H1 (cell line): ENCODE results near the gene FAM193B. TPM values are rescaled to one million over a fixed set of nuclear protein-coding genes. Genes with fewer than 3 reads are reported as not detected.

Source experiments
- CTCF ChIA-PET: fragments of 300-600 bp; sonication (Branson Sonifier 250); formaldehyde crosslinking; loops from one replicate; lab custom pipeline; 2021; ENCODE audit not compliant: partially characterized antibody; lab: Charles Lee
- POLR2A ChIA-PET: fragments of 300-600 bp; sonication (Branson Sonifier 250); formaldehyde crosslinking; loops from one replicate; lab custom pipeline; 2021; ENCODE audit warnings: inconsistent platforms; ENCODE audit not compliant: partially characterized antibody; lab: Charles Lee
- DNase-seq, 2 experiments: peaks; one replicate each; pipeline versions ENCODE4 v3.0.0 to v3.0.0-alpha.2; 2010 to 2022; ENCODE audit warnings: low spot score in 2 of 2, low read depth in 1 of 2, mixed read lengths in 1 of 2
- FAIRE-seq: peaks from 2 replicates; lab custom pipeline; 2011; peaks lifted over from hg19 to GRCh38; lab: Jason Lieb, UNC
- H2AFZ ChIP-seq: 2 replicates; pipeline ENCODE4 v1.8.1; 2012; ENCODE audit warnings: low read length, inconsistent platforms
- H2AK5ac ChIP-seq: 2 replicates; pipeline ENCODE4 v1.6.1; 2013; ENCODE audit warnings: low read depth, low read length
- H2BK120ac ChIP-seq: replicated peaks from 2 replicates; pipeline ENCODE3; 2013; ENCODE audit warnings: low read depth, low read length, inconsistent platforms
- H2BK12ac ChIP-seq: 2 replicates; pipeline ENCODE4 v1.6.1; 2013; ENCODE audit warnings: low read depth, low read length
- H2BK15ac ChIP-seq: 2 replicates; pipeline ENCODE4 v1.6.1; 2013; ENCODE audit warnings: low read length
- H2BK20ac ChIP-seq: 2 replicates; pipeline ENCODE4 v1.6.1; 2013; ENCODE audit warnings: low read length
- H2BK5ac ChIP-seq: 2 replicates; pipeline ENCODE4 v1.6.1; 2013; ENCODE audit warnings: low read depth, low read length
- H3K14ac ChIP-seq: 2 replicates; pipeline ENCODE4 v1.6.1; 2013; ENCODE audit warnings: inconsistent platforms; ENCODE audit not compliant: insufficient read length
- H3K18ac ChIP-seq: 2 replicates; pipeline ENCODE4 v1.6.1; 2013; ENCODE audit warnings: low read length; ENCODE audit errors: extremely low read depth
- H3K23ac ChIP-seq: 2 replicates; pipeline ENCODE4 v1.6.1; 2013; ENCODE audit warnings: inconsistent platforms; ENCODE audit not compliant: insufficient read length
- H3K23me2 ChIP-seq: 2 replicates; pipeline ENCODE4 v1.6.1; 2013; ENCODE audit warnings: low read depth, low read length
- H3K27ac ChIP-seq: 2 replicates; pipeline ENCODE4 v1.6.1; 2011; ENCODE audit warnings: low read depth, low read length, inconsistent platforms
- H3K27me3 ChIP-seq, 4 experiments: replicated peaks in 1 of 4; 1 replicate in 1 of 4; 2 replicates in 3 of 4; pipeline versions ENCODE4 v1.6.1 to v1.8.1; 2011 to 2013; ENCODE audit warnings: low read length in 3 of 4, mild to moderate bottlenecking in 3 of 4, inconsistent platforms in 2 of 4, mixed read lengths in 2 of 4, moderate library complexity in 1 of 4; ENCODE audit not compliant: control insufficient read depth in 3 of 4, insufficient read depth in 3 of 4; ENCODE audit errors: extremely low read depth in 1 of 4
- H3K36me3 ChIP-seq, 4 experiments: 2 replicates each; pipeline versions ENCODE4 v1.6.1 to v1.8.1; 2011 to 2013; ENCODE audit warnings: mild to moderate bottlenecking in 4 of 4, low read length in 3 of 4, moderate library complexity in 2 of 4, control low read depth in 1 of 4, inconsistent platforms in 1 of 4; ENCODE audit not compliant: insufficient read depth in 4 of 4, control insufficient read depth in 2 of 4
- H3K4ac ChIP-seq: replicated peaks from 2 replicates; pipeline ENCODE3; 2013; ENCODE audit warnings: low read length, low read depth, mixed read lengths, inconsistent platforms; ENCODE audit not compliant: insufficient read length
- H3K4me1 ChIP-seq, 4 experiments: replicated peaks in 1 of 4; 1 replicate in 1 of 4; 2 replicates in 3 of 4; pipeline versions ENCODE4 v1.6.1 to v1.8.1; 2011 to 2013; ENCODE audit warnings: low read length in 3 of 4, inconsistent platforms in 2 of 4, mixed read lengths in 1 of 4; ENCODE audit not compliant: insufficient read depth in 4 of 4, control insufficient read depth in 3 of 4
- H3K4me2 ChIP-seq, 2 experiments: 2 replicates each; pipeline versions ENCODE4 v1.6.1 to v1.8.1; 2011 to 2013; ENCODE audit warnings: low read depth in 2 of 2, low read length in 2 of 2, control low read depth in 1 of 2, inconsistent platforms in 1 of 2, mild to moderate bottlenecking in 1 of 2; ENCODE audit not compliant: insufficient read depth in 1 of 2
- H3K4me3 ChIP-seq, 4 experiments: fragments of 200-600, 300-600 bp in 1 of 4; sonication (generic), shearing (Covaris generic), sonication (Bioruptor Twin) in 1 of 4; 2 replicates each; pipeline versions ENCODE4 v1.5.1 to v1.8.1; 2011 to 2016; ENCODE audit warnings: low read length in 4 of 4, low read depth in 3 of 4, control low read depth in 2 of 4, inconsistent platforms in 2 of 4, mild to moderate bottlenecking in 2 of 4, mixed read lengths in 1 of 4, moderate library complexity in 1 of 4; ENCODE audit not compliant: insufficient read depth in 2 of 4; ENCODE audit errors: extremely low read depth in 1 of 4
- H3K56ac ChIP-seq: replicated peaks from 2 replicates; pipeline ENCODE3; 2013; ENCODE audit warnings: low read depth, mild to moderate bottlenecking, mixed read lengths, low read length, inconsistent platforms; ENCODE audit not compliant: insufficient read length
- H3K79me1 ChIP-seq: 2 replicates; pipeline ENCODE4 v1.6.1; 2013; ENCODE audit warnings: low read depth, low read length, control low read depth
- H3K79me2 ChIP-seq, 2 experiments: 2 replicates each; pipeline versions ENCODE4 v1.6.1 to v1.8.1; 2012 to 2013; ENCODE audit warnings: low read length in 2 of 2, mild to moderate bottlenecking in 2 of 2, inconsistent platforms in 1 of 2; ENCODE audit not compliant: insufficient read depth in 2 of 2, control insufficient read depth in 1 of 2
- H3K9ac ChIP-seq, 4 experiments: replicated peaks in 1 of 4; 1 replicate in 1 of 4; 2 replicates in 3 of 4; pipeline versions ENCODE4 v1.6.1 to v1.8.1; 2011 to 2013; ENCODE audit warnings: low read depth in 3 of 4, low read length in 3 of 4, control low read depth in 2 of 4, mild to moderate bottlenecking in 2 of 4, moderate library complexity in 2 of 4, inconsistent platforms in 1 of 4; ENCODE audit errors: extremely low read depth in 1 of 4
- H3K9me3 ChIP-seq, 2 experiments: 2 replicates each; pipeline versions ENCODE4 v1.6.1 to v1.8.1; 2012 to 2013; ENCODE audit warnings: mild to moderate bottlenecking in 2 of 2, moderate library complexity in 2 of 2, control low read depth in 1 of 2, inconsistent platforms in 1 of 2, low read depth in 1 of 2, low read length in 1 of 2, mixed read lengths in 1 of 2; ENCODE audit not compliant: insufficient read depth in 2 of 2
- H4K20me1 ChIP-seq, 2 experiments: replicated peaks in 1 of 2; 2 replicates each; pipeline versions ENCODE3 to v1.8.1; 2011 to 2013; ENCODE audit warnings: inconsistent platforms in 2 of 2, low read length in 2 of 2, mild to moderate bottlenecking in 1 of 2; ENCODE audit not compliant: insufficient read depth in 2 of 2, control insufficient read depth in 1 of 2
- H4K5ac ChIP-seq: 2 replicates; pipeline ENCODE4 v1.6.1; 2013; ENCODE audit warnings: low read length, low read depth, mixed read lengths, inconsistent platforms; ENCODE audit not compliant: insufficient read length
- H4K8ac ChIP-seq: 2 replicates; pipeline ENCODE4 v1.8.0; 2013; ENCODE audit warnings: mild to moderate bottlenecking, moderate library complexity, low read length, inconsistent platforms; ENCODE audit not compliant: insufficient read depth; ENCODE audit errors: extremely low read depth
- H4K91ac ChIP-seq: replicated peaks from 2 replicates; pipeline ENCODE3; 2013; ENCODE audit warnings: low read length, mixed read lengths, inconsistent platforms; ENCODE audit not compliant: insufficient read length
- SIN3A ChIP-seq, 2 experiments: IDR thresholded peaks in 1 of 2; conservative IDR thresholded peaks in 1 of 2; 2 replicates each; pipeline ENCODE4 v1.6.1; 2011 to 2012; ENCODE audit warnings: low read length in 2 of 2, improper control_type of control experiment in 1 of 2, low read depth in 1 of 2, mild to moderate bottlenecking in 1 of 2
- USF2 ChIP-seq: IDR thresholded peaks from 2 replicates; pipeline ENCODE4 v1.6.1; 2011; ENCODE audit warnings: low read length, improper control_type of control experiment
- WGBS, 2 experiments: shearing (Covaris generic) in 1 of 2; methylation state at CpG; one replicate each; pipeline versions ENCODE4 v1.1.6 to v1.1.7; 2013 to 2015; ENCODE audit warnings: low lambda C conversion rate in 2 of 2, mixed read lengths in 2 of 2, inconsistent platforms in 1 of 2, low coverage in 1 of 2, missing lambda C conversion rate in 1 of 2; ENCODE audit not compliant: insufficient replicate concordance in 2 of 2, insufficient coverage in 1 of 2, insufficient read length in 1 of 2; ENCODE audit errors: extremely low coverage in 1 of 2, missing lambda C conversion rate in 1 of 2; 5-methylcytosine and 5-hydroxymethylcytosine counted together
- polyA plus RNA-seq, 7 experiments: library from polyadenylated mRNA; depleted of rRNA in 3 of 7; stranded (reverse) in 5 of 7; unstranded in 2 of 7; fragments of >200 nt in 5 of 7; fragments of 200-250 nt in 2 of 7; gene quantifications; 1 replicate in 5 of 7; 2 replicates in 1 of 7; 4 replicates in 1 of 7; pipeline versions ENCODE4 v1.2.1 to v1.2.3, GENCODE V29; 2011 to 2013; ENCODE audit warnings: missing spikeins in 2 of 7, mixed read lengths in 2 of 7
- total RNA-seq: library from RNA; stranded (reverse); fragmentation: NEBNext Ultra II Directional; extraction: Animal tissue kit (Norgen Biotek cat#: 25700); gene quantifications from 2 replicates; pipeline ENCODE4 v1.2.1, GENCODE V29; 2021

FAM193B gene
- total and polyA plus RNA-seq, 2 of the 8 experiments (the other 6 are each of a cell fraction or from before 2014, with no cell fraction given), result 49.9 to 69.8 TPM

- WGBS, 2 experiments, result 91% methylated on average over 10 of the region's 10 CpGs; no CpG with 5 or more reads in 1 of the 2 experiments
- Histone ChIP-seq H4K5ac (no peak overlapping the region), H3K4me2 (no peak overlapping the region), H2BK120ac (no peak overlapping the region), H2BK15ac (no peak overlapping the region), H2BK5ac (no peak overlapping the region), H3K4me1 (0 out of 7 replicates have a peak, but pooled peaks cover 0 to 3% (median 0%) of the 10 kb centered on the region in 4 experiments), H2BK20ac (no peak overlapping the region), H3K56ac (no peak overlapping the region), H4K91ac (no peak overlapping the region), H3K79me2 (peaks cover 0 to 38% of the 10 kb centered on the region in 2 experiments; a peak in 3 of 4 replicates), H4K8ac (no peak overlapping the region), H2AFZ (no peak overlapping the region), H3K27me3 (no peaks in the 10 kb centered on the region), H3K23ac (no peak overlapping the region), H2BK12ac (no peak overlapping the region), H3K14ac (no peak overlapping the region), H3K18ac (no peak overlapping the region), H4K20me1 (peaks cover 3 to 19% of the 10 kb centered on the region in 2 experiments), H3K23me2 (no peaks in the 10 kb centered on the region), H3K9me3 (no peaks in the 10 kb centered on the region), H3K4me3 (no peak overlapping the region), H3K36me3 (peaks cover 5 to 45% (median 22%) of the 10 kb centered on the region in 4 experiments; a peak in 7 of 8 replicates), H3K9ac (no peak overlapping the region), H3K4ac (no peak overlapping the region), H3K79me1 (peaks cover 14% of the 10 kb centered on the region), H2AK5ac (no peak overlapping the region), H3K27ac (0 out of 2 replicates have a peak overlapping the region, but pooled peaks have one; percentile 11)
- DNase-seq (no peak), FAIRE-seq (no peak)
- TF ChIP-seq SIN3A (conservative IDR thresholded peaks at IDR 0.05 in 1 of 2, IDR thresholded peaks at IDR 0.05 in 1 of 2; ENCODE audit: low read depth in 1 of 2, low read length in 2 of 2) (no peak), USF2 (no peak)
- ChIA-PET CTCF (interaction anchor here (0.6 to 2.5 kb wide), 6 partner anchors 9 to 672 kb away, joined by 3 to 11 read pairs (median 3); no protein-coding TSS in a partner anchor), POLR2A (interaction anchor here (0.8 to 2.3 kb wide), 5 partner anchors 11 to 42 kb away, joined by 4 to 7 read pairs (median 4); partner anchors contain the start of gene PDLIM7)
Measured at GRCh38 chr5:177538876-177539275, 15.5 kb downstream of the FAM193B start.
